GM19397 (cell line): Measurements from ENCODE around the gene ZNF280A.
"Not testable (repeated sequence)": the region's sequence is repeated elsewhere in the genome, so short reads cannot be mapped to it uniquely, and the experiment has no call there.

Experiments
- ATAC-seq: cut with Tn5 transposase; IDR thresholded peaks from one replicate; pipeline ENCODE4 v1.9.1; 2021; ENCODE audit warnings: mild to moderate bottlenecking, moderate library complexity; ENCODE audit not compliant: unreplicated experiment

ZNF280A gene

DNA sequence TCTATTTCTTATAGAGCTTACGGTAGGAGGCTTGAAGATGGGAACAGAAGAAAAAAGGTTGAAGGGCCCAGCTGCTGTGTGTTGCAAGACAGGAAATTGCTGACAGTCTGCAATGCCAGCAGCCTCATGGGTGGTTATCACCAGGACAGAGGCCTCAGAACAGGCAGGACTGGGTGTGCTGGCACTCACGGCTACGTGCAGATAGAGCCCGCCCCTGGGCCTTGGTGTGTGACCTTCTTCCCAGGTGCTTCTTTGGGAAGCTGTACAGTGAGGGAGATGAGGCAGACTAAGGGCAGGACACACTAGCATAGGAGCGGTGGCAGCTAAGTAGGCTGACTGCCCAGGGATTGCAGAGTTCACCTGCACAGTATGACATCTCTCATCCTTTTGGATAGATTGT lies 26.4 kb upstream of the ZNF280A start:
- ATAC-seq, result no peak

- ATAC-seq, result no peak
Measured at GRCh38 chr22:22545084-22545483, 25.0 kb upstream of the ZNF280A start.

DNA sequence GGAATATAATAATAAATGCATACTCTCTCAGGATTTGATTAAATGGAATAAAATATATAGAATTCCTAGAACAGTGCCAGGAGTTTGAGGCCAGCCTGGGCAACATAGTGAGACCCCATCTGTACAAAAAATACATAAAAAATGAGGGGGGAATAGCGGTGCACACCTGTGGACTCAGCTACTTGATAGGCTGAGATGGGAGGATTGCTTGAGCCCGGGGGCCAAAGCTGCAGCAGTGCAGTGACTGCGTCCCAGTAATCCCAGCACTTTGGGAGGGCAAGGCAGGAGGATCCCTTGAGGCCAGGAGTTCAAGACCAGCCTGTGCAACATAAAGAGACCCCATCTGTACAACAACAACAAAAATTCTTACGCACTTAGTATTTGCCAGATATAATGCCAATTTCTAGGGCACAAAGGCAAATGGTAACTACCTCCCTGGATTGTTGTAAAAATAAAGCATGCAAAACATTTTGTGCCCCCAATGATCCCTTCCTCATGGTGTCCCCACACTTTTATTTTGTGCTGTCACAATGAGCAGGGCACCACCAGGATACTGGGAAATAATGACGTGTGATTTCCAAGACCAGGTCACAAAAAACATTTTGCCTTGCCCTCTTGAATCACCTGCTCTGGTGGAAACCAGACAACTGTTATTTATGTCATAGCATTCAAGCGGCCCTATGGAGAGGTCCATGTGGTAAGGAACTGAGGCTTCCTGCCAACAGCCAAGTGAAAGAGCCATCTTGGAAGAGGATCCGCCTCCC lies 18.3 kb upstream of the ZNF280A start:
- ATAC-seq, result no peak

DNA sequence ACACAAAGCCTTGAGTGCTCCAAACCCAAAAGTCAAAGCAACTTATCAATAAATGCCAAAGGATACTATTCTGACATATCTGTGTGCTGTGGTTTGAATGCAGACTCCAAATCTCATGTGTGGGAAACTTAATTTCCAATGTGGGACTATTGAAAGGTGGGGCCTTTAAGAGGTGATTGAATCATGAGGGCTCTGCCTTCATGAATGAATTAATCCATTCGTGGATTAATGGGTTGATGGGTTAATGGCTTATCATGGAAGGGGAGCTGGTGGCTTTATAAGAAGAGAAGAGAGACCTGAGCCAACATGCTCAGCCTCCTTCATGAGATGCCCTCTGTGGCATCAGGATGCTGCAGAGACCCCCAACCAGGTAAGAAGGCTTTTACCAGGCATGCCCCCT lies 16.8 kb upstream of the ZNF280A start:
- ATAC-seq, result no peak

GRCh38 chr22:22536515-22536914 lies 16.4 kb upstream of the ZNF280A start:
- ATAC-seq, result no peak

- no peak for ATAC-seq
Measured at GRCh38 chr22:22535662-22536061, 15.6 kb upstream of the ZNF280A start.

GRCh38 chr22:22534604-22535415 lies 14.7 kb upstream of the ZNF280A start:
- ATAC-seq, result no peak

DNA sequence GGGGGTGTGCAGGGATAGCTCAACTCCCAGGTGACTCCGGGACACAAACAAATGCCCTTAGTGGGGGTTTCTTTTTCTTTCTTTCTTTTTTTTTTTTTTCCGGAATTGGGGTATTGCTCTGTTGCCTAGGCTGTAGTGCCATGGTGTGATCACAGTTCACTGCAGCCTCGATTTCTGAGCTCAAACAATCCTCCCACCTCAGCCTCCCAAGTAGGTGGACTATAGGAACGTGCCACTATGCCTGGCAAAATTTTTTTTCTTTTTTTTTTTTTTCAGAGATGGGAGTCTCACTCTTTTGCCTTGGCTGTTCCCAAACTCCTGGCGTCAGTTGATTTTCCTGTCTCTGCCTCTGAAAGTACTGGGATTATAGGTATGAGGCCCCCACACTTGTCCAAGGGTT lies 13.8 kb upstream of the ZNF280A start:
- no peak for ATAC-seq

DNA sequence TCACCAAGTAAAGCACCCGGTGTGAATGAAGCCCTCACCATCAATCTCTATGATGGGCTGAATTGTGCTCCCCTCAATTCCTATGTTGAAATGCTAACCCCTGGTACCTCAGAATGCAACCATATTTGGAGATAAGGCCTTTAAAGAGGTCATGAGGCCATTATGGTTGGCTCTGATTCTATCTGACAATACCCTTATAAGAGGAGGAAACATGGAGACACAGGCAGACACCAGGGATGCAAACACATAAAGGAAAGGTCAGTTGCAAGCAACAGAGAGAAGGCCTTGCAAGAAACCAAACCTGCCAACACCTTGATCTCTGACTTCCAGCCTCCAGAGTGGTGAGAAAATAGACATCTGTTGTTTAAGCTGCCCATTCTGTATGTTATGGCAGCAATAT lies 13.3 kb upstream of the ZNF280A start:
- no peak for ATAC-seq

- not testable (repeated sequence) for ATAC-seq
Measured at GRCh38 chr22:22532547-22533071, 12.5 kb upstream of the ZNF280A start.

DNA sequence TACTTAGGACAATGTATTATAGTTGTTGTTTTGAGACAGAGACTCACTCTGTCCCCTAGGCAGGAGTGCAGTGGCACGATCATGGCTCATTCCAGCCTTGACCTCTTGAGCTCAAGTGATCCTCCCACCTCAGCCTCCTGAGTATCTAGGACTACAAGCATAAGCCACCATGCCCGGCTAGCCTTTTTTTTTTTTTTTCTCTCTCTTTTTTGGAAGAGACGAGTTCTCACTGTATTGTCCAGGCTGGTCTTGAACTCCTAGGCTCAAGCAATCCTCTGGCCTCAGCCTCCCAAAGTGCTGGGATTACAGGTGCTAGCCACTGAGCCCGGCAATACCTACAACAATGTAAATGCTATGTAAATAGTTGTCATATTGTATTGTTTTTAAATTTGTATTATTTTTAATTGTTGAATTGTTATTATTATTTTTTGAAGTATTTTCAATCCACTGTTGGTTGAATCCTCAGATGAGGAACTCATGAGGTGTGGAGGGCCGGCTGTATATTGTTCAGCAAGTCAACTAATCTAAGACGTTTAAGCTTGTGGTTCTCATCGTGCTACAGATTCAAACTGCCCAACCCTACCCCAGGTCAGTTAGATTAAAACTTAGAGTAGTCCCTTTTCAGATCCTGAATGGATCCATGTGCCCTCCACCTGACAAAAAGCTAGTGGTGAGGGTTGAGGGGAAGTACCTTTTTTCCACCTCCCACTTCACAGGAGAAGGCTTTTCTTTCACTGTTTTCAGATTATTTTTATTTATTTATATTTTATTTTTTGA lies 11.9 kb upstream of the ZNF280A start:
- ATAC-seq, result no peak

GRCh38 chr22:22528780-22529179 lies 8.7 kb upstream of the ZNF280A start:
- ATAC-seq, result no peak

- no peak for ATAC-seq
Measured at GRCh38 chr22:22527312-22527711, 7.2 kb upstream of the ZNF280A start.

GRCh38 chr22:22526125-22526912 lies 6.2 kb upstream of the ZNF280A start:
- no peak for ATAC-seq

GRCh38 chr22:22523494-22523893 lies 3.4 kb upstream of the ZNF280A start:
- ATAC-seq, result no peak

GRCh38 chr22:22521631-22522030 lies 1.6 kb upstream of the ZNF280A start:
- no peak for ATAC-seq

DNA sequence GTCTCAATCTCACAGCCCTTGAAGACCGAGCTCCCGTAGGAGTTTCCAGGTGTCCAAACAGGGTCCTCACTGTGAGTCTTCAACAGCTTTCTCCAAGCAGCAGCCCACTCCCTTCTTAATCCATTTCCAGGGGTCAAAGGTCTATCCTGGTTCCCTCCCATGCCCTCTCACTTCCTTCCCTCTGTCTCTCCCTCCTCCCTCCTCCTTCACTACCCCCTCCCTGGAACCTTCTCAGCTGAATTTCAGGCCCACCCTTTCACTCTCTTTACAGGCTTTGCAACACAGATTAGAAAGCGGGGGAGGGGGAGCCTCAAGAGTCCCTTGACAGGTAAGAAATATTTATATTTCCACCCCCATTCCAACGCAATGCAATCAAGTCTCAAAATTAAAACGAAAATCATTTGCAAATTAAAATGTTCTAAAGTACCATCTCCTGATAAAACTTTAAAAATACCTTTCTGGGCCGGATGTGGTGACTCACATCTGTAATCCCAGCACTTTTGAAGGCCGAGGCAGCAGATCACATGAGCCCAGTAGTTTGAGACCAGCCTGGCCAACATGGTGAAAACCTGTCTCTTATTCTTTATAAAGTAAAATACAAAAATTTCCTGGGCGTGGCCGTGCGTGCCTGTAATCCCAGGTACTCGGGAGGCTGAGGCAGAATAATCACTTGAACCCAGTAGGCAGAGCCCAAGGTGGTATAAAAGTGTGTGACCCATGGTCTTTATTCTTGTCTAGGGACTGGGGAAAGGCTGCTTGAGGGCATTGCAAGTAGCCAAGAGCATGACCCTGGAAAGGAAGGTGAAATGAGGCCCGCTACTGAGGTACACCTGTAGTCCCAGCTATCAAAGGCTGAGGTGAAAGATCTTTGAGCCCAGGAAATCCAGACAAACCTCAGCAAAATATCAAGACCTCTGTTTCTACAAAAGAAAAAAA lies 865 bp upstream of the ZNF280A start:
- no peak for ATAC-seq

GRCh38 chr22:22519591-22519990 lies 479 bp downstream of the ZNF280A start:
- no peak for ATAC-seq

DNA sequence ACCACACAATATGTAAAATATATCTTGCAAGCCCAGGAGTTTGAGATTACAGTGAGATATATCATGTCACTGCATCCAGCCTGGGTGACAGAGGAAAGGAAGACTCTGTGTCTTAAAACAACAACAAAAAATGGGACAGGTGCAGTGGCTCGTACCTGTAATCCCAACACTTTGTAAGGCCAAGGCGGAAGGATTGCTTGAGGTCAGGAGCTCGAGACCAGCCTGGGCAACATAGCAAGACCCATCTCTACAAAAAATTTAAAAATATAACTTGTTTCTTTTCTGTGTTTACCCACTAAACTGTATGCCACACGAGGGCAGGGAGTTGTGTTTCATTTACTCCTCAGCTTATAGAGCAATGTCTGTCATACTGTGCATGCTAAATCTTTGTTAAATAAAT lies 3.1 kb downstream of the ZNF280A start:
- ATAC-seq, result no peak
